Measurements from ENCODE around the gene TNFRSF18. TPM values are rescaled to one million over a fixed set of nuclear protein-coding genes. Genes with fewer than 3 reads are reported as not detected.

The TNFRSF18 gene
- total RNA-seq, 3 donors from 2014 or later (not counting 1 experiment from before 2014, with no cell fraction given), result 40.3 to 81.9 (median 54.7) TPM

DNA sequence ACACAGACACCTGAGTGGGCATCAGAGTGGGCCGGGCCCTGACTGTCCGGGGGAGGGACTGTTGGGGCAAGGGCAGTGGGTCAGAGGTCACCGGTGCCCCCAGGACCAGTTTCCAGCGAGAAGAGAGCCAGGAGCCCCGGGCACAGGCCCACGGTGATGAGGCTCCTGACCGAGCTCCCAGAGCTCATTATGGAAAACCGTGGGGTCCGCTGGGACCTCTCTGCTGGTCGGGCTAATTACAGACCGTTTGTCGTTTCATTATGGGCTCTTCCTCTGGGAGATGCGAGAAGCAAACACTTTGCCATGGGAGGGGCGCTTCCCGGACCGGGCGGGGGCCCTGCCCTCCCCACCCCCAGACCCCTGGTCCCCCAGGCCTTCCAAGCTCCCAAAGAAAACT is 44.7 kb downstream of the TNFRSF18 start:
- Histone ChIP-seq H3K4me1 (ENCODE audit: control insufficient read depth, insufficient read depth, low read length) (peaks cover 38% of the 10 kb centered on the region), H3K4me3 (ENCODE audit: low read length) (no peak overlapping the region), H3K27ac (ENCODE audit: low read length) (no peak overlapping the region), H3K27me3 (ENCODE audit: control insufficient read depth, insufficient read depth, low read length) (no peaks in the 10 kb centered on the region), H3K36me3 (ENCODE audit: control insufficient read depth, insufficient read depth, low read length) (no peaks in the 10 kb centered on the region), H3K9me3 (ENCODE audit: control insufficient read depth, insufficient read depth, low read length) (no peaks in the 10 kb centered on the region)
- H3K4me3 Mint-ChIP-seq, result no peak overlapping the region
- TF ChIP-seq, protein P1, sequence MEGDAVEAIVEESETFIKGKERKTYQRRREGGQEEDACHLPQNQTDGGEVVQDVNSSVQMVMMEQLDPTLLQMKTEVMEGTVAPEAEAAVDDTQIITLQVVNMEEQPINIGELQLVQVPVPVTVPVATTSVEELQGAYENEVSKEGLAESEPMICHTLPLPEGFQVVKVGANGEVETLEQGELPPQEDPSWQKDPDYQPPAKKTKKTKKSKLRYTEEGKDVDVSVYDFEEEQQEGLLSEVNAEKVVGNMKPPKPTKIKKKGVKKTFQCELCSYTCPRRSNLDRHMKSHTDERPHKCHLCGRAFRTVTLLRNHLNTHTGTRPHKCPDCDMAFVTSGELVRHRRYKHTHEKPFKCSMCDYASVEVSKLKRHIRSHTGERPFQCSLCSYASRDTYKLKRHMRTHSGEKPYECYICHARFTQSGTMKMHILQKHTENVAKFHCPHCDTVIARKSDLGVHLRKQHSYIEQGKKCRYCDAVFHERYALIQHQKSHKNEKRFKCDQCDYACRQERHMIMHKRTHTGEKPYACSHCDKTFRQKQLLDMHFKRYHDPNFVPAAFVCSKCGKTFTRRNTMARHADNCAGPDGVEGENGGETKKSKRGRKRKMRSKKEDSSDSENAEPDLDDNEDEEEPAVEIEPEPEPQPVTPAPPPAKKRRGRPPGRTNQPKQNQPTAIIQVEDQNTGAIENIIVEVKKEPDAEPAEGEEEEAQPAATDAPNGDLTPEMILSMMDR (IDR thresholded peaks at IDR 0.05), result no peak
- WGBS (ENCODE audit: insufficient coverage), result 90% methylated on average over 17 of the region's 17 CpGs
- H3K27me3 Mint-ChIP-seq (ENCODE audit: low read depth in 2 of 2), result peaks cover 0 to 4% of the 10 kb centered on the region in 2 donors
- ATAC-seq, result no peak
- DNase-seq, result no peak
- no peaks in the 10 kb centered on the region for H3K9me3 Mint-ChIP-seq
- no peak overlapping the region for H3K27ac Mint-ChIP-seq
- H3K4me1 Mint-ChIP-seq, result peaks cover 7 to 15% of the 10 kb centered on the region in 2 donors
- intact Hi-C loops (cut with micrococcal nuclease), result no loop called here
- H3K36me3 Mint-ChIP-seq, result no peaks in the 10 kb centered on the region

DNA sequence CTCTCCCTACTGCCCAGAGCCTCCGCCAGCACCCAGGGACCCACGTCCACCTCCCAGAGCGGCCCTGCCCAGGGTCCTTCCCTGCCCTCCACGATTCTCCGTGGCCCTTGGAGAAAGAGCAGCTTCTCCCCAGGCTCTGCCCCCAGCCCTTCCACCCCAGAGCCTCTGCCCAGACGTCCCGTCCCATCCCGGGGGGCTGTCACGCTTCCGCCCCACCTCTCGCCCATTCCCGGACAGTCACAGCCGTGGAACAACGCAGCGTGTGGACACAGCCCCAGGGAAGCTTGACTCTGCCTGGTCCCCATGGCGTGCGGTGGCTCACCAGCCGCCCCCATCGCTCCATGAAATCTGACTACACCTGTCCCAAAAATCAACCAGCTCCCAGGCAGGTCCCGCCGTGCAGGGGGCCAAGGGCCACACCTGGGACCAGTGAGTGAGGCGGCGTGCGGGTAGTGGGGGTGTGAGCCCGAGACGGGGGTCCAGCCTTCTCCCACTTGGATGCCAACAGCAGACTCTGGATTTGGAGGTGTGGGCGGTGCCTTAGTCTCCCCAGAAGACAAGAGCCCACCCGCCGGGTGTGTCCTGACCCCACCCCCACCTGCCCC is 45.2 kb downstream of the TNFRSF18 start:
- Histone ChIP-seq H3K9me3 (ENCODE audit: control insufficient read depth, insufficient read depth, low read length) (no peaks in the 10 kb centered on the region), H3K36me3 (ENCODE audit: control insufficient read depth, insufficient read depth, low read length) (no peaks in the 10 kb centered on the region), H3K4me3 (ENCODE audit: low read length) (no peak overlapping the region), H3K27ac (ENCODE audit: low read length) (no peak overlapping the region), H3K27me3 (ENCODE audit: control insufficient read depth, insufficient read depth, low read length) (no peaks in the 10 kb centered on the region), H3K4me1 (ENCODE audit: control insufficient read depth, insufficient read depth, low read length) (peaks cover 33% of the 10 kb centered on the region)
- Mint-ChIP-seq H3K27ac (no peak overlapping the region), H3K4me1 (peaks cover 7 to 19% of the 10 kb centered on the region in 2 donors), H3K36me3 (no peaks in the 10 kb centered on the region), H3K4me3 (no peak overlapping the region), H3K27me3 (ENCODE audit: low read depth in 2 of 2) (peaks cover 0 to 4% of the 10 kb centered on the region in 2 donors), H3K9me3 (no peaks in the 10 kb centered on the region)
- intact Hi-C loops (cut with micrococcal nuclease), result no loop called here
- no peak for ATAC-seq
- TF ChIP-seq, protein P1 (IDR thresholded peaks at IDR 0.05), result no peak
- DNase-seq, result no peak
- WGBS (ENCODE audit: insufficient coverage), result 95% methylated on average over 29 of the region's 29 CpGs

DNA sequence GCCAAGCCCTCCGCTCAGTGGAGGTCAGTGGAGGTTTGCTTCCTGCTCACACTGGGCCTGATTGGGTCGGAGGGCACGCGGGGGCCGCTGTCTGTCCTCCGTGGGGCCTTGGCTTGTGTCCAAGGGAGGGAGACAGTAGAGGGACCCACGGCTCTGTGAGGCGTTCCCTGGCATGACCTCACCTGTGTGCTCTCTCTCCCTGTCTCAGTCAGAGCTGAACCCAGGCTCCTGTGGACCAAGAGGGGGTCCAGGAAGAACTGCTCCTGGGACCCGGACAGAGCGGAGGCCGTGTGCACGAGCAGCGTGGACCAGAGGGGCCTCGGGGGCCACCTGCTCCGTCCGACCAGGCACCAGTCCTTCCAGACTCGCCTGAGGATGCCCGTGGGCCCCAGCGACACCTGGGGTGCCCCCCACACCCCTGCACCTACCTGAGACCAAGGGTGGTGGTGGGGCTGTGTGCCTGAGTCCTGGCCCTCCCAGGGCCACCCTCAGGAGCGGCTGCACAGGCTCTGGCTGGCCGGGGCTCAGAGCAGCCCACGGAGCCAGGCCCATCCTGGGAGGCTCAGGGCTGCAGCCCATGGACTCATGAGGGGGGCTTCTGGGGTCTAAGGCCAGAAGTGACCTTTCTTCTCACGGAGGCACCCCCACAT is 46.0 kb downstream of the TNFRSF18 start:
- DNase-seq (no peak), ATAC-seq (no peak)
- no peak overlapping the region for H3K27ac ChIP-seq (ENCODE audit: low read length)
- H3K4me1 ChIP-seq (ENCODE audit: control insufficient read depth, insufficient read depth, low read length), result peaks cover 25% of the 10 kb centered on the region
- no peak overlapping the region for H3K4me3 ChIP-seq (ENCODE audit: low read length)
- Mint-ChIP-seq H3K27ac (no peak overlapping the region), H3K9me3 (no peaks in the 10 kb centered on the region), H3K27me3 (ENCODE audit: low read depth in 2 of 2) (no peaks in the 10 kb centered on the region), H3K4me1 (peaks cover under 1 to 13% of the 10 kb centered on the region in 2 donors), H3K36me3 (no peaks in the 10 kb centered on the region), H3K4me3 (no peak overlapping the region)
- WGBS (ENCODE audit: insufficient coverage), result 90% methylated on average over 23 of the region's 23 CpGs
- H3K9me3 ChIP-seq (ENCODE audit: control insufficient read depth, insufficient read depth, low read length), result no peaks in the 10 kb centered on the region
- no peaks in the 10 kb centered on the region for H3K36me3 ChIP-seq (ENCODE audit: control insufficient read depth, insufficient read depth, low read length)
- intact Hi-C loops (cut with micrococcal nuclease), result no loop called here
- TF ChIP-seq, protein P1 (IDR thresholded peaks at IDR 0.05), result no peak
- no peaks in the 10 kb centered on the region for H3K27me3 ChIP-seq (ENCODE audit: control insufficient read depth, insufficient read depth, low read length)
